Measurements from ENCODE around the gene CFAP77.

DNA sequence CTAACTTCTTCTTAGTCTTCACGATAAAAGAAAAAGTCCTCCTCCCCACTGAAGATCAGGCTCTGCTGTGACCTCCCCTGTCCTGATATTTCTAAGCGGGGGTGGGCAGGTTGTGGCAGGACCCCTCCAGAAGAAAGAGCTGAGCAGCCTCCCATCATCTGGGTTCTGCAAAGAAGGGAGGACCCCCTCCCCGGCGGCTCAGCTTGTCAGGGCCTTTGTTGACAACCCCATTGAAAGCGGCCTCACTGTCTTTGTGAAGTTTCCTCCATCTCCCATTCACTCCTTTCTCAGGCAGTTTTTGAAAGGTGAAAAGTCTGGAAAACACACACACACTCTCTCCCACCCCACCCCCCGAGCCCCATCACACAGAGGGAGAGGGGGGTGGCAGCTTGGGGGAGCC is 146.2 kb downstream of the CFAP77 start:
- TF ChIP-seq POLR2A (IDR thresholded peaks at IDR 0.05; ENCODE audit: low read depth, low read length) (no peak), POLR2AphosphoS5 (IDR thresholded peaks at IDR 0.05; ENCODE audit: low read depth, low read length) (no peak), TAF1 (IDR thresholded peaks at IDR 0.05; ENCODE audit: borderline replicate concordance, low read depth, low read length) (no peak)

Data from GM12892 (cell line).